ENCODE data around the gene TRPM5.

GRCh38 chr11:2482204-2482603 lies 37.9 kb upstream of the TRPM5 start:
- TF ChIP-seq CTCF (conservative IDR thresholded peaks at IDR 0.05; ENCODE audit: low read depth, low read length) (no peak), POLR2A (IDR thresholded peaks at IDR 0.05; ENCODE audit: low read depth, low read length) (no peak), CEBPB (IDR thresholded peaks at IDR 0.05; ENCODE audit: low read depth, low read length) (no peak), RAD21 (IDR thresholded peaks at IDR 0.05; ENCODE audit: low read length) (no peak), MAFK (IDR thresholded peaks at IDR 0.05; ENCODE audit: low read depth, low read length) (no peak)
